HG03139 (cell line): ENCODE data around the gene LIPE.
"Not testable (repeated sequence)": the region's sequence is repeated elsewhere in the genome, so short reads cannot be mapped to it uniquely, and the experiment has no call there.

Source experiments
- ATAC-seq: cut with Tn5 transposase; IDR thresholded peaks from one replicate; pipeline ENCODE4 v1.9.1; 2021; ENCODE audit not compliant: unreplicated experiment

LIPE gene, protein sequence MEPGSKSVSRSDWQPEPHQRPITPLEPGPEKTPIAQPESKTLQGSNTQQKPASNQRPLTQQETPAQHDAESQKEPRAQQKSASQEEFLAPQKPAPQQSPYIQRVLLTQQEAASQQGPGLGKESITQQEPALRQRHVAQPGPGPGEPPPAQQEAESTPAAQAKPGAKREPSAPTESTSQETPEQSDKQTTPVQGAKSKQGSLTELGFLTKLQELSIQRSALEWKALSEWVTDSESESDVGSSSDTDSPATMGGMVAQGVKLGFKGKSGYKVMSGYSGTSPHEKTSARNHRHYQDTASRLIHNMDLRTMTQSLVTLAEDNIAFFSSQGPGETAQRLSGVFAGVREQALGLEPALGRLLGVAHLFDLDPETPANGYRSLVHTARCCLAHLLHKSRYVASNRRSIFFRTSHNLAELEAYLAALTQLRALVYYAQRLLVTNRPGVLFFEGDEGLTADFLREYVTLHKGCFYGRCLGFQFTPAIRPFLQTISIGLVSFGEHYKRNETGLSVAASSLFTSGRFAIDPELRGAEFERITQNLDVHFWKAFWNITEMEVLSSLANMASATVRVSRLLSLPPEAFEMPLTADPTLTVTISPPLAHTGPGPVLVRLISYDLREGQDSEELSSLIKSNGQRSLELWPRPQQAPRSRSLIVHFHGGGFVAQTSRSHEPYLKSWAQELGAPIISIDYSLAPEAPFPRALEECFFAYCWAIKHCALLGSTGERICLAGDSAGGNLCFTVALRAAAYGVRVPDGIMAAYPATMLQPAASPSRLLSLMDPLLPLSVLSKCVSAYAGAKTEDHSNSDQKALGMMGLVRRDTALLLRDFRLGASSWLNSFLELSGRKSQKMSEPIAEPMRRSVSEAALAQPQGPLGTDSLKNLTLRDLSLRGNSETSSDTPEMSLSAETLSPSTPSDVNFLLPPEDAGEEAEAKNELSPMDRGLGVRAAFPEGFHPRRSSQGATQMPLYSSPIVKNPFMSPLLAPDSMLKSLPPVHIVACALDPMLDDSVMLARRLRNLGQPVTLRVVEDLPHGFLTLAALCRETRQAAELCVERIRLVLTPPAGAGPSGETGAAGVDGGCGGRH

DNA sequence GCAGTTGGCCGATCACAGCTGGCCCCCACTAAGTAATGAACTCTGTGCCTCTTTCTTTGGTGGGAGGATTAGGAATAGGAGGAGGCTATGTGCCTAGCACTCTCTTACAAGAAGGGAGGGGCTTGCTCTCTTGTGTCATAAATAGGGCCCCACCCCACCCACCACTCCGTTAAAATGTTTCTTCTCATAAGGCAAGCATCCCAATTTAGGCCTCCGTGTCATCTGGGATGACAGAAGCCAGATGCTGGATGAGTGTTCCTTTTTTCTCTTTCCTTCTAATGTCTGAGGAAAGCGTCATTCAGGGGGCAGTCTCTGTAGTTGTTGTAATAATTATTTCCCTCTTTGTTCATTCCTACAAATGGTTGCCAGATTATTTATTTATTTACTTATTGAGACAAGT lies at the start of gene LIPE:
Gene LIPE, minus strand, starts transcription at position 76 of the 400 bp plus-strand sequence. CDS start 239 bp downstream, outside the sequence.
- ATAC-seq = no peak

DNA sequence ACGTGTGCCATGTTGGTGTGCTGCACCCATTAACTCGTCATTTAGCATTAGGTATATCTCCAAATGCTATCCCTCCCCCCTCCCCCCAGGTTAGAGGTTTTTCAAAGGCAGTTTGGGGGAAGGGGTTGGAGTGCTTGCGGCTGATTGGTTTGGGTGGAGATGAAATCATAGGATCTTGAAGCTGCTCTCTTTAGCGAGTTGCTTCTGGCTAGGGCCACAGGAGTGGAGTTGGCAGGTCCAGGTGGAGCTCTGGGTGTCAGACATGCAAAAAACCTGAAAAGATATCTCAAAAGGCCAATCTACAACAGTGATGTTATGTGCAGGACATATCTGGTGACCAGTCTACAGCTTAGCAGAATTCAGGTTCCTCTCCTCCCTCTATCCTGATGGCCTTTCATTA lies 48.2 kb upstream of the LIPE start:
- no peak for ATAC-seq

DNA sequence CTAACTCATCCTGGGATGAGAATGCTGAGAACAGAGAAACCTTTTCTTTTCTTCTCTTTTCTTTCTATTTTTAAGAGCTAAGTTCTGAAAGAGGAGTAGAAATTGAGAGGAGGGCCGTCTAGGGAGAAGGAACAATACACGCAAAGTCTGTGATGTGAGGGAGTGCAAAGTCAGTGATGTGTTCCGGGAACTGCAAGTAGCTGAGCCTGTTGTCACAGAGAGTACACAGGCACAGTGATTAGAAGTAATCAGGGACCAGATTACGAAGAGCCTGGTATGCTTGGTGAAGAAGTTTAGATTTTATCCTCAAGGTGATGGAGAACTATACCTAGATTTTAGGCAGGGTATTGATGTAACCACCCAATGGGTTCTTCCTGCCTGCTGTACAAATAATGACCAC lies 47.6 kb upstream of the LIPE start:
- no peak for ATAC-seq

DNA sequence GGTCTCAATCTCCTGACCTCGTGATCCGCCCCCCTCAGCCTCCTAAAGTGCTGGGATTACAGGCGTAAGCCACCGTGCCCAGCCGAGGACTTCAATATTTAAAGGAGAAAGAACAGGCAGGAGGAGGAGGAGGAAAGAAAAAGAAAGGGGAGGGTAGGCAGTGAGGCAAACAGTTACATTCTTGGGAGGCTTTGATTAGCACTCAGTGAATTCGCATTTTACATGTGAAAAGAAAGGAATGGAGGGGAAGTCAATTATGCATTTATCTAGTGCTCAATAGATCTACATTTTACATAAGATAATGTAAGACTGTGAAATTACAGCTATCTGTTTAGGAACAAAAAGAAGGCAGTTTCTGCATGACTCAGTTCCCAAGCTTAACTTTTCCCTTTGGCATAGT lies 46.5 kb upstream of the LIPE start:
- ATAC-seq = no peak

DNA sequence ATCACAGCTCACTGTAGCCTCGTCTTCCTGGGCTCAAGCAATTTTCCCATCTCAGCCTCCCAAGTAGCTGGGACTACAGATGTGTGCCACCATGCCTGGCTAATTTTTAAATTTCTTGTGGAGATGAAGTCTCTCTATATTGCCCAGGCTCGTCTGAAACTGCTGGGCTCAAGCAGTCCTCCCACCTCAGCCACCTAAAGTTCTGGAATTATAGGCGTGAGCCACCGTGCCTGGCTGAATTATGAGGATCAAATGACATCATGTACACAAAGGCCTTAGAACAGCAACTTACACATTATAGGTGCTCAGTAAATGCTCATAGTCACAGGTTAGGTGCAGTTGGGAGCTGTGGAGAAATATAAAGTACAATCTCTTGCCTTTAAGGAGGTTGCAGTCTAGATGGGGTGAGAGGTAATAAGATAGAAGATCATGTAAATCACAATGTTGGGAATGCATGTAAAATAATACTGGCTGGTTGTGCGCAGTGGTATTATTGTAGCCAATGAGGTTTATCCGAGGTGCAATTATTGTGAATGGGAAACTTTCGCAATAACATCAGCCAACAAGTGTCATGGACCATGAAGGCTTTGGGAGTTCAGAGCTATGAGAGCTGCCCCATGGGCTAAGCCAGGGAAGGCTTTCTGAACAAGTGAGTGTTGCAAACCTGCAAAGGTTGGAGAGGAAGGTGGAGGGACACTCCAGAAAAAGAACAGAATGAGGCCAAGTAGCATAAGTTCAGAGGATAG lies 45.4 kb upstream of the LIPE start:
- ATAC-seq = no peak

DNA sequence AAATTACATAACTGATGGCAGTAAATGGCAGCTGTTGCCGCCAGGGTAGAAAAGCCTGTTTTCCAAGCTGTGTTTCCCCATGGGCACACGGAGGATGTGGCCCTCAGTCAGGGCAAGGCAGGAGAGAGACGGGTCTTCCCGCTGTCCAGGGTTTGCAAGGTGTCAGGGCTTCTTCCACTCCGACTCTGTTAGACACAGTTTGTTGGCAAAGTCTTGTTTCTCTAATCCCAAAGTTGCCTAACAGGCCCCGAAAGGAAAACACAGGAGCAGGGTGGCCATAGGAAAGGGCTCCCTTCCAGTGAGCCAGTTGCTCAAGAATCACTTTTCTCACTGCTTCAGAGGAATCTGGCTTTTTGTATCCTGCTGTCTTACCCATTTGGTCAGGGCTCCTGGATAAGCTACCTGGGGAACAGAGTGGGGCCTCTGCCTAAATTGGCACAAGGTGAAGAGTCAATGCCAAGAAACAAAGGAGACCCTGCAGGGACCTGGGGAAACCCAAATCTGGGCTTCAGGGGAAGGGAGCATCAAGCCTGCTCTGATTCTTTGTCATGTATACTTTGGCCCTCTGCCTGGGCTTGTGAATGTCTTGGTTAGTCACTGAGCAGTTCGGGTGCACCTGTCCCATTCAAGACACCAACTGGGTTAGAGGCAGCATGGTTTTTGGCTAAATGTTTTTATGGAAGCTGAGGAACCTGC lies 44.5 kb upstream of the LIPE start:
- no peak for ATAC-seq

DNA sequence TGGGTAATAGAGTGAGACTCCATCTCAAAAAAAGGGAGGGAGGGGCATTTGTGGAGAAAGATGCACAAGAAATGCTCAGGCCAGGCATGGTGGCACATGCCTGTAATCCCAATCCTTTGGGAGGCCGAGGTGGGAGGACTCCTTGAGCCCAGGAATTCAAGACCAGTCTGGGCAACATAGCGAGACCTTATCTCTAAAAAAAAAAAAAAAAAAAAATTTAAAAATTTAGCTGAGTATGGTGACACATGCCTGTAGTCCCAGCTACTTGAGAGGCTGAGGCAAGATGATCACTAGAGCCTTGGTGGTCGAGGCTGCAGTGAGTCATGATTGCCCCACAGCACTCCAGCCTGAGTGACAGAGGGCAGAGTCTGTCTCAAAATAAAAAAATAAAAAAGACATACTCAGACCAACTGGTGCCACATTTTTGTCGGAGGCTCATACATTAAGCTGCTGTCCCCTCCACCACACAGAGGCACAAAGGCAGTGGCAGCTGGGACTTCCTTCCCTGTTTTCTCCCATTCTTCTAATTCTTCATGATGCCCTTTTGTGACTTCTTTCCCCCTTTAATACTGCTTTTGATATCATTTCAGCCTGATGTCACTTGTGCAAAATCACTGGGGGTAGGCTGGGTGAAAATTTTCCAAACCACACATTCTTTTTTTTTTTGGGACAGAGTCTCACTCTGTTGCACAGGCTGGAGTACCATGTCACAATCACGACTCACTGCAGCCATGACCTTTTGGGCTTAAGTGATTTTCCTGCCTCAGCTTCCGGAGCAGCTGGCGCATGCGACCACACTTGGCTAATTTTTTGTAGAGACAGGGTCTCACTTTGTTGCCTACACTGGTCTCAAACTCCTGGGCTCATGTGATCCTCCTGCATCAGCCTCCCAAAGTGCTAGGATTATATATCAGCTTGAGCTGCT lies 42.4 kb upstream of the LIPE start:
- ATAC-seq = no peak

DNA sequence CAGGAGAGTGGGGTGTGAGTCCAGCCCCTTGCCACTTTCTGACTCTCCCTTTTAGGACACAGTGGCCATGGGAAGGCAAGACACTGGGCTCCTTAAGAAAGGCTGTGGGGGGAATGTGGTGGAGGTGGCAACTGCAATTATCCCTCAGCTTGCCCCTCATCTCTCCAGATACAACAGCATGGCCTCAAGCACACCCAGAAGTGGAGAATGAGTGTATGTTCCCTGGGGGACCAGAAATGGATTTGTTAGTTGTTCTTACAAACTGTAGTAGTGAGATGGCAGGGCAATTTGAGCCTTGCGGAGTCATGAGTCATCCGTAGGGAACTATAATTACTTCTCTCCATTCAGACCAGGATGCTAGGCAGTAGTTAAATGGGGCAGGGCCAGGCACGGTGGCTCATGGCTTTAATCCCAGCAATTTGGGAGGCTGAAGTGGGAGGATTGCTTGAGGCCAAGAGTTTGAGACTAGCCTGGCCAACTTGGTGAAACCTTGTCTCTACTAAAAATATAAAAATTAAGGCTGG lies 41.1 kb upstream of the LIPE start:
- no peak for ATAC-seq

DNA sequence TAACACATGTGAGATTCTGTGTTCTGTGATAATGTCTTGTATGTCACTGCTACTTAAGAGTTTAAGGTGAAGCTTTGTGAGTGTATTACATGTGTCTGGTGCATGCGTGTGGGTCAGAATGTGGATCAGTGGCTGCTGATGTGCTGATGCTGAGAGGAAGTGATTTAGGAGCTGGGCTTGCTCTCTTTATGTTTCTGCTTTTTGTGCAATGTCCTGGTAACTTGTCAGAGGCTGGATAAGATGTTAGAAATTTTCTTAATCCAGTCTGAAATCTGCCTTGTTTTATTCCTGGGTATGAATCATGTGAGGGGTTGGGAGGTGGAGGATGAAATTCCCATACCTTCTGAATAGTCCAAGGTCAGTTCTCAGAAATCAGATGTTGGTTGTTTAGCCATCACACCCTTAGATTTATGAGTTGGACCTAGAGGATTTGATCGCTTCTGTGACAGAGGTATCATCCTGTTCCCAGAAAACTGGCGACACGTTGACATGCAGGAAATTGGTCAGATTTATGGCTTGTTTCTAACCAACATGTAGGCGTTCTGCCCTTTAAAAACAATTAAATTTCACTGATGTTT lies 40.1 kb upstream of the LIPE start:
- no peak for ATAC-seq

DNA sequence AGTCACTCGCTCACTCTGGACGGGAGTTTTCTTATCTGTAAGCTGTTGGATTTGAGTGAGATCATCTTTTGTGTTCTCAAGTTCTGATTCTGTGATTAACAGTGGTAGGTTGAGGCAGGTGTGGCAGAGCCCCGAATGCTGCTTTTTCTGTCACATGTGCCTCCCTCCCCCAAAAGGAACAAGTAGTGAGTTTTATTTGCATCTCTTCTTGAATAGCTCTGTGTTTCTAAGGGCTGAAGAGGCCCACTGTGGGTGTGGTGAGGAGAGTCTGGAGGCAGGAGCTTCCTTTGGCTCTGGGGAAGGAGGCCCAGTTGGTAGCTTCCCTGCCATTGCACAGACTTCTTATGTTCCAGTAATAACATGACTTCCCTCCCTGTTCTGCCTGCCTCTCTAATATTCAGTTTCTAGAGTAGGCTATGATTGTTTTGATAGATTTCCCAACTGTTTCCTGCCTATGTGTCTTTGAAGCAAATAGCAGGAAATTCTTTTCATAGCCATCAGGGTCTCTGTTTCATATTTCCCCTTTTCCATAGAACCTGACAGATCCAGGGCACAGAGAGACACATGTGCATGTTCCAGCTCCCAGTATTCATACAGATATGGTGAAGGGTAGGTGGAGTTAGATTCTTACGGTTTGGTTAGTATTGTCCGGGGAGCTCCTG lies 39.5 kb upstream of the LIPE start:
- no peak for ATAC-seq

DNA sequence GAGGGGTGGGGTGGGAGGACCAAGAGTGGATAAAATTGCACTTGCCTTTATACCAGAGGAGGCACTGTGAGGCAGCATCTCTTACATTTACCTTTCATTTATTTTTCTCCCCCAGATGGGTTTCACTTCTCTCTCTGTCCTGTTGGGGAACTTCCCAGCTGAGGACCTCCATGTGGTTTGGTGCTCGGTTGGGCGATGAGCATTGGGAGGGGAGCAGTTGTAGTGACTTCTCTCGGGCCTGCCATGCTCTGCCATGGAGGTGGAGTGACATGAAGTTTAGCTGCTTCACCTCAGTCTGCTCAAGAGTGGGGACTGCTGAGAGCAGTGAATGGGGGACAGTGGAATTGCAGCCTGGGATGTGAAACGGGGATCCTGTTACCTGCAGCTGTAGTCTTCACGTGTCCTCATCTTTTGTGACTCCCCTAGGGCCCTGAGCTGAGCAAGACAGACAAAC lies 38.7 kb upstream of the LIPE start:
- ATAC-seq = peak; percentile 67

DNA sequence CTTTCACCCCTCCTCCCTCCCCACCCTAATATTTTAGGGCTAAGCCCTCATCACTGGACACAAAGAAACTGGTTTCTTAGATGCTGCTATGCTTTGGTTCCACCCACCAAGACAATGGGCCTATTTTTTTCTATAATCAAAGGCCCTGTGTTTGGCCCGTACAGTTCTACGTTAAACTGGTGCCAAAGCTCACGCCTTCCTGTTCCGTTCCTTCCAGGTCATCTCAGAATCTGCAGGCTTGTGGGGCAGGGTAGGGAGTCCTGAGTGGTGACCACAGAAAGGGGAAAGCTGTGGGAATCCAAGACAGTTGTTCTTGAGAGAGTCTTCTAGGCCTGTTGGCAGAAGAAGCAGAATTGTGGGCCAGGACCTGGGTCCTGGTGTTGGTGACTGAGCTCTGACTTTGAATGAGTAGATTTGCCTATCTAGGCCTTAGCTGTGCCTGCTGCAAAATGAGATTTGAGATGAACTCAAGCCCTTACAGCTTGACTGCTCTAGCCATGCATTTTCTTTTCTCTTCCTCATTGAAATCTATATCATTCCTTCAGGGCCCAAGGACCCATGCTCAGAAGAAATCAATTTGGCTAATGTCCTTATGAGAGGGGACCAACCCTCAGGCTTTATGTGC lies 34.6 kb upstream of the LIPE start:
- no peak for ATAC-seq

DNA sequence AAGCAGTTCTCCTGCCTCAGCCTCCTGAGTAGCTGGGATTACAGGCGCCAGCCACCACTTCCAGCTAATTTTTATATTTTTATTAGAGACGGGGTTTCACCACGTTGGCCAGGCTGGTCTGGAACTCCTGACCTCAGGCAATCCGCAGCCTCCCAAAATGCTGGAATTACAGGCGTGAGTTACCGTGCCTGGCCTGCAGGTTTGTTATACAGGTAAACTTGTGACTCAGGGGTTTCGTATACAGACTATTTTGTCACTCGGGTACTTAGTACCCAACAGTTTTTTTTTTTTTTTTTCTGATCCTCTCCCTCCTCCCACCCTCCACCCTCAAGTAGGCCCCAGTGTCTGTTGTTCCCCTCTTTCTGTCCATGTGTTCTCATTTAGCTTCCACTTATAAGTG lies 34.0 kb upstream of the LIPE start:
- ATAC-seq = not testable (repeated sequence)

DNA sequence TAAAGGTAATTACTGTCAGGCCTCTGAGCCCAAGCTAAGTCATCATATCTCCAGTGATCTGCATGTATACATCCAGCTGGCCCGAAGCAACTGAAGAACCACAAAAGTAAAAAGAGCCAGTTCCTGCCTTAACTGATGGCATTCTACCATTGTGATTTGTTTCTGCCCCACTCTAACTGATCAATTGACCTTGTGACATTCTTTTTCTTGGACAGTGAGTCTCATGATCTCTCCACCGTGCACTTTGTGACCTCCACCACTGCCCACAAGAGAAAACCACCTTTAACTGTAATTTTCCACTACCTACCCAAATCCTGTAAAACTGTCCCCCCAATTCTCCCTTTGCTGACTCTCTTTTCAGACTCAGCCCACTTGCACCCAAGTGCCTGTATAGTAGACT lies 32.7 kb upstream of the LIPE start:
- no peak for ATAC-seq

DNA sequence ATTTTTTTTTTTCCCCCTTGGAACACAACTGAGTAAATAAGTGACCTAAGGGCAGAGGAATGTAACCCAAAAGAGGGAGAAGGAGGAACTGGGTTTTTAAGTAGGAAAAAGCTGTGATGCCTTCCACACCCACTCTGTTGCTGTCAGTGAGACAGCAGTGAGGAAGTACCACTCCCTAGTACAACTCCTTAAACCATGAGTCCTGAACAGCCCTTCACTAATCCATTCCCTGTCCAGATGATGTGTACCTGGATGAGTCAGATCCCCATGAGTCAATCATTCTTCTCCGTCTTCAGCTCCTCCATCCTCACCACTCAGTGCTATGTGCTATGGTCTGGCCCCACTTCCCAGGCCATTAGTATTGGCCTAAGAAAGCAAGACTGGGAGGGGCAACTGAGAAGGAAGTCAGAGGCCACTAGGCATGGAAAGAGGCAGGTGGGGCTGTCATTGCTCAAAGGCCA lies 28.5 kb upstream of the LIPE start:
- no peak for ATAC-seq

DNA sequence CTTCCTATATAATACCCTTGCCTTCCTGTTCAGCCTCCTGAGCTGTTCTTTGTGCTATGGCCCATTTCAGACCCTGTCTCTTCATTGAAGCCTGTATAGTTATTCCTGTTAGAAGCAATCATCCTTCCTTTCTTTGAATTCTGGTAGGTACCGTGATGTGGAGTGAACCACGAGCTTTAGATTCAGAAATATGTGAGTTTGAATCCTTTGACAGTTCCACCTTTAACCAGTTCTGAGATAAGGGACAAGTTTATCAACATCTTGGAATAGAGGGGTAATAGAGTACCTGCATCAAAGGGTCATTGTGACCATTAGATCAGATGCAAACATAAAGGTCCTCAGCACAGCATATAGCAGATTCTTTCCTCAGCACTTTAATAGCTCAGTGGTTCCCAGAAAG lies 27.9 kb upstream of the LIPE start:
- ATAC-seq = no peak

DNA sequence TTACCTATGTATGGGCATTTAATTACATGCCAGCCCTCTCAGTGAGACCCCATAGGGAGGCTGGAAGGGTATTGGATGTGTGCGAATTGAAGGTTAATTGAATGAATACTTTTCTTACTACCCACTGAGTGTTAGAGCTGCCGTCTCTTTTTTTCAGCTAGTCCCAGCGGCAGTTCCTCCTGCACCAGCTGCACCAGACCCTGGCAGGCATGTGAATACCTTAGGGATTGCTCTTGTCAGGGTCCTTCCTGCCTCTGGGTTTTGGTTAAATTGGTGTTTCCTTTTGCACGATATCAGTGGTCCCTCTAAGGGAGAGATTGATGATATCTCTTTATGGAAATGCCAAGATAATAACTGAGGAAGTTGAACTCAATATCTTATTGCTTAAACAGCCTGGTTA lies 25.4 kb upstream of the LIPE start:
- no peak for ATAC-seq
